ENCODE results near the gene ABCD1. TPM values are rescaled to one million over a fixed set of nuclear protein-coding genes. Genes with fewer than 3 reads are reported as not detected.
A peak's percentile ranks its signal among the peaks of the same experiment; 100 is the strongest.
"Not testable (repeated sequence)": the region's sequence is repeated elsewhere in the genome, so short reads cannot be mapped to it uniquely, and the experiment has no call there.

Gene ABCD1
- total RNA-seq, 3 donors from 2014 or later, result 13.0 to 27.3 (median 13.0) TPM

- no peaks in the 10 kb centered on the region for H3K9me3 ChIP-seq
- no peak for DNase-seq
- H3K4me3 ChIP-seq, result no peak overlapping the region
- H3K4me1 ChIP-seq (ENCODE audit: low read depth), result peaks cover 37% of the 10 kb centered on the region
- intact Hi-C loops (cut with DNase I, micrococcal nuclease), result no loop called here
- TF ChIP-seq, protein P1, sequence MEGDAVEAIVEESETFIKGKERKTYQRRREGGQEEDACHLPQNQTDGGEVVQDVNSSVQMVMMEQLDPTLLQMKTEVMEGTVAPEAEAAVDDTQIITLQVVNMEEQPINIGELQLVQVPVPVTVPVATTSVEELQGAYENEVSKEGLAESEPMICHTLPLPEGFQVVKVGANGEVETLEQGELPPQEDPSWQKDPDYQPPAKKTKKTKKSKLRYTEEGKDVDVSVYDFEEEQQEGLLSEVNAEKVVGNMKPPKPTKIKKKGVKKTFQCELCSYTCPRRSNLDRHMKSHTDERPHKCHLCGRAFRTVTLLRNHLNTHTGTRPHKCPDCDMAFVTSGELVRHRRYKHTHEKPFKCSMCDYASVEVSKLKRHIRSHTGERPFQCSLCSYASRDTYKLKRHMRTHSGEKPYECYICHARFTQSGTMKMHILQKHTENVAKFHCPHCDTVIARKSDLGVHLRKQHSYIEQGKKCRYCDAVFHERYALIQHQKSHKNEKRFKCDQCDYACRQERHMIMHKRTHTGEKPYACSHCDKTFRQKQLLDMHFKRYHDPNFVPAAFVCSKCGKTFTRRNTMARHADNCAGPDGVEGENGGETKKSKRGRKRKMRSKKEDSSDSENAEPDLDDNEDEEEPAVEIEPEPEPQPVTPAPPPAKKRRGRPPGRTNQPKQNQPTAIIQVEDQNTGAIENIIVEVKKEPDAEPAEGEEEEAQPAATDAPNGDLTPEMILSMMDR (IDR thresholded peaks at IDR 0.05), result no peak
- H3K36me3 ChIP-seq (ENCODE audit: low read depth), result no peaks in the 10 kb centered on the region
- no peak for ATAC-seq
These were observed 1.2 kb downstream of the ABCD1 start for GRCh38 chrX:153725832-153726285.

- no peaks in the 10 kb centered on the region for H3K9me3 ChIP-seq
- no peak overlapping the region for H3K4me3 ChIP-seq
- intact Hi-C loops (cut with DNase I, micrococcal nuclease), result no loop called here
- H3K4me1 ChIP-seq (ENCODE audit: low read depth), result peaks cover 37% of the 10 kb centered on the region
- DNase-seq (peak; percentile 67 to 83 (median 69)), ATAC-seq (peak; percentile 33)
- TF ChIP-seq, protein P1 (IDR thresholded peaks at IDR 0.05), result no peak
- H3K36me3 ChIP-seq (ENCODE audit: low read depth), result no peaks in the 10 kb centered on the region
These were observed 1.8 kb downstream of the ABCD1 start for GRCh38 chrX:153726286-153727122.

DNA sequence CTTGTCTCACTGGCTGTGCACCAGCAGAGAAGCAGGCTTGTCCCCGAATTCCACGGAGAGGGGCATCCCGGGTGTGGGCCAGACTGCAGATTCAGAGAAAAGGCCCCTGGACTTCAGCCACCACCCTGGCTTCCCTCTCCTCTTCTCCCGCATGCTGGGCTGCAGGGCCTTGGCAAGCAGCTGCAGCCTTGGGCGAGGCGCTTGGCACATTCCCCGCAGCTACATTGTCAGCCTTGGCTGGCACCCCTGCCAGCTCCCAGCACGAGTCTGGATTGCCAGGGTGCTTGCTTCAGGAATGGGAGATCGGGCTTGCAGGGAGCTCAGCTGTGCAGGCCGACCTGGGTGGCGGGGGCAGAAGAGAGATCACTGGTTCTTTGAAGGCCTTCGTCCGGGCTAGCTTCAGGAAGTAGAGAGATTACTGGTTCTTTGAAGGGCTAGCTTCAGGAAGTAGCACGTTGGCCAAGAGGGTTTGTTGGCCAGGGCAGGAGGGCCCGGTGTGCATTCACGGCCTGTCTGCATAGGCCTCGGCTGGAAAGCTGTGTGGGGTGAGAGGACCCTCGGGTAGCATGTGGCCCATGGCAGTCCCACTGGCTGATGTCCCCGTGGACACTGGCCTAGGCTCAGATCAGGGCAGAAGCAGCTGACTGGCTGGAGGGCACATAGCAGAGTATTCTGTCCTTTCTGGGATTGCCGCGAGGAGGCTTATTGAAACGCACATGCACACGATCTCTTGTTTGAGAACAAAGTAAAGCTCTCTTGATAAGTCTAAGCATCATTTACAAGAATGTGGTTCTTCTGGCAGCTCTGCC is 2.7 kb downstream of the ABCD1 start:
- H3K9me3 ChIP-seq, result no peaks in the 10 kb centered on the region
- no peaks in the 10 kb centered on the region for H3K36me3 ChIP-seq (ENCODE audit: low read depth)
- TF ChIP-seq, protein P1 (IDR thresholded peaks at IDR 0.05), result no peak
- H3K4me3 ChIP-seq, result no peak overlapping the region
- intact Hi-C loops (cut with DNase I, micrococcal nuclease), result no loop called here
- peaks cover 33% of the 10 kb centered on the region for H3K4me1 ChIP-seq (ENCODE audit: low read depth)
- ATAC-seq, result peak; percentile 2
- DNase-seq, result peak in 2 of 3 donors; percentile 60 to 72

DNA sequence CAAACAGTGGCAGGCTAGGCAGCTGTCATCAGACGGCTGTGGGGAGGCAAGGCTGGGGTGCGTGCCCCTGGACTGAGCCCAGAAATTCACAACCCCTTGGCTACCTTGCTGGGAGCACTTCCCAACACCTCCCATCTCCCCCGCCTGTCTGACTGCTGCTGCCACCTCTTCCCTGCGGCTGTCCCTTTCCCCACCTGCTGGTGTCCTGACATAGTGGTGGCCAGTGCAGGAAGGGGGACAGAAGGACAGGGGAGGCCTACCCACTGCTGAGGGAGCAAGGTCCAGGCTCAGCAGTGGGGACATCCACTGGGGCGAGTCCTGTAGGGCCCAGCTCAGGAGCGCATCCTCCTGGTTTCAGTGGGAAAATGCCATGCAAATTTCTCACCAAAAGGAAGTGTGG is 3.4 kb downstream of the ABCD1 start:
- no peak overlapping the region for H3K4me3 ChIP-seq
- no peaks in the 10 kb centered on the region for H3K9me3 ChIP-seq
- no peaks in the 10 kb centered on the region for H3K36me3 ChIP-seq (ENCODE audit: low read depth)
- ATAC-seq (no peak), DNase-seq (no peak)
- TF ChIP-seq, protein P1 (IDR thresholded peaks at IDR 0.05), result no peak
- peaks cover 27% of the 10 kb centered on the region for H3K4me1 ChIP-seq (ENCODE audit: low read depth)
- intact Hi-C loops (cut with DNase I, micrococcal nuclease), result no loop called here

- no peak for DNase-seq
- TF ChIP-seq, protein P1 (IDR thresholded peaks at IDR 0.05), result no peak
- Histone ChIP-seq H3K4me3 (no peak overlapping the region), H3K9me3 (no peaks in the 10 kb centered on the region), H3K4me1 (ENCODE audit: low read depth) (peaks cover 27% of the 10 kb centered on the region), H3K36me3 (ENCODE audit: low read depth) (no peaks in the 10 kb centered on the region)
- intact Hi-C loops (cut with DNase I, micrococcal nuclease), result no loop called here
- no peak for ATAC-seq
These were observed 4.4 kb downstream of the ABCD1 start for GRCh38 chrX:153728951-153729631.

DNA sequence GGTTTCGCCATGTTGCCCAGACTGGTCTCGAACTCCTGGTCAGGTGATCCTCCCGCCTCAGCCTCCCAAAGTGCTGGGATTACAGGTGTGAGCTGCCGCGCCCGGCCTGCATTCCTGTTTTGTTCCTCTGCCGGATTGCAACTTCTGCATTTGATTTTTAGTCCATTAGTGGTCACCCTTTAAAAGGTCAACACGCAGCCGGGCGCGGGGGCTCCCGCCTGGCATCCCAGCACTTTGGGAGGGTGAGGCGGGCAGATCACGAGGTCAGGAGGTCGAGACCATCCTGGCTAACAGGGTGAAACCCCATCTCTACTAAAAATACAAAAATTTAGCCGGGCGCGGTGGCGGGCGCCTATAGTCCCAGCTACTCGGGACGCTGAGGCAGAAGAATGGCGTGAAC is 5.5 kb downstream of the ABCD1 start:
- H3K4me3 ChIP-seq; DNase-seq; H3K36me3 ChIP-seq (ENCODE audit: low read depth); ATAC-seq; intact Hi-C loops (cut with DNase I, micrococcal nuclease); H3K9me3 ChIP-seq: not testable (repeated sequence)
- peaks cover 25% of the 10 kb centered on the region for H3K4me1 ChIP-seq (ENCODE audit: low read depth)

Measured in mucosa of descending colon (tissue), 3 donors.